T-cell (primary cell): ENCODE results near the gene THEM4. TPM values are rescaled to one million over a fixed set of nuclear protein-coding genes. Genes with fewer than 3 reads are reported as not detected.

Source experiments
- ATAC-seq, 4 experiments: fragments of 200-7000 bp in 3 of 4; fragments of 150-1000 bp in 1 of 4; cut with Tn5 transposase; replicated peaks in 1 of 4; 1 replicate in 3 of 4; 2 replicates in 1 of 4; pipeline ENCODE4 v1.10.0; 2021; ENCODE audit warnings: moderate library complexity in 3 of 4, mild to moderate bottlenecking in 2 of 4, moderate number of reproducible peaks in 1 of 4
- CTCF ChIA-PET, 2 donors: fragments of 300-600 bp; sonication (Branson Sonifier 250); formaldehyde crosslinking; loops; one replicate each; lab custom pipeline; 2022; ENCODE audit warnings: antibody characterized with exemption in 2 of 2; lab: Charles Lee
- POLR2A ChIA-PET, 2 donors: fragments of 300-600 bp; sonication (Branson Sonifier 250); formaldehyde crosslinking; loops; one replicate each; lab custom pipeline; 2022; ENCODE audit warnings: antibody characterized with exemption in 2 of 2; lab: Charles Lee
- DNase-seq, 35 experiments: peaks; one replicate each; pipeline versions ENCODE4 v3.0.0 to v3.0.0-alpha.2; 2013 to 2023
- H3K27ac ChIP-seq: one replicate; pipeline ENCODE4 v1.5.1; 2013; ENCODE audit warnings: low read length
- H3K27me3 ChIP-seq, 2 experiments: replicated peaks in 1 of 2; 1 replicate in 1 of 2; 2 replicates in 1 of 2; pipeline versions ENCODE4 v1.6.1 to v1.7.0; 2013; ENCODE audit warnings: low read length in 1 of 2, mixed read lengths in 1 of 2; ENCODE audit not compliant: control insufficient read depth in 2 of 2, insufficient read depth in 2 of 2; ENCODE audit errors: extremely low read depth in 1 of 2
- H3K36me3 ChIP-seq, 2 donors: 1 replicate in 1 of 2; 2 replicates in 1 of 2; pipeline versions ENCODE4 v1.6.1 to v1.7.0; 2013; ENCODE audit warnings: low read length in 1 of 2; ENCODE audit not compliant: control insufficient read depth in 2 of 2, insufficient read depth in 1 of 2; ENCODE audit errors: extremely low read depth in 1 of 2
- H3K4me1 ChIP-seq, 2 experiments: 1 replicate in 1 of 2; 2 replicates in 1 of 2; pipeline versions ENCODE4 v1.6.1 to v1.7.0; 2013; ENCODE audit warnings: low read length in 2 of 2, mixed read lengths in 1 of 2; ENCODE audit not compliant: insufficient read depth in 2 of 2, control insufficient read depth in 1 of 2; ENCODE audit errors: extremely low read depth in 1 of 2
- H3K4me3 ChIP-seq, 2 donors: 1 replicate in 1 of 2; 2 replicates in 1 of 2; pipeline versions ENCODE4 v1.5.1 to v1.7.0; 2013; ENCODE audit warnings: mild to moderate bottlenecking in 2 of 2, low read length in 1 of 2, moderate library complexity in 1 of 2; ENCODE audit not compliant: control insufficient read depth in 1 of 2; ENCODE audit errors: extremely low read depth in 1 of 2
- H3K9me3 ChIP-seq: 2 replicates; pipeline ENCODE4 v1.7.0; 2013
- H3K27ac Mint-ChIP-seq, 2 donors: one replicate each; pipeline ENCODE4 v1.8.0; 2020 to 2021; ENCODE audit warnings: mild to moderate bottlenecking in 2 of 2, mixed read lengths in 2 of 2
- H3K27me3 Mint-ChIP-seq, 2 donors: one replicate each; pipeline ENCODE4 v1.8.0; 2021 to 2022; ENCODE audit warnings: mixed read lengths in 2 of 2
- H3K36me3 Mint-ChIP-seq: one replicate; pipeline ENCODE4 v1.8.0; 2021; ENCODE audit warnings: mixed read lengths
- H3K4me1 Mint-ChIP-seq, 3 donors: one replicate each; pipeline ENCODE4 v1.8.0; 2020 to 2022; ENCODE audit warnings: mixed read lengths in 3 of 3, mild to moderate bottlenecking in 1 of 3
- H3K4me3 Mint-ChIP-seq, 3 donors: one replicate each; pipeline ENCODE4 v1.8.0; 2020 to 2022; ENCODE audit warnings: mild to moderate bottlenecking in 3 of 3, mixed read lengths in 3 of 3, moderate library complexity in 3 of 3
- H3K9me3 Mint-ChIP-seq, 3 donors: one replicate each; pipeline ENCODE4 v1.8.0; 2020 to 2022; ENCODE audit warnings: mixed read lengths in 3 of 3
- WGBS: methylation state at CpG from one replicate; pipeline ENCODE4 v1.1.5; 2013; ENCODE audit warnings: missing lambda C conversion rate; ENCODE audit not compliant: insufficient coverage; 5-methylcytosine and 5-hydroxymethylcytosine counted together
- total RNA-seq, 35 experiments: library from RNA in 6 of 35; stranded (reverse) in 6 of 35; fragments of 120-200 nt in 1 of 35; gene quantifications; one replicate each; pipeline versions ENCODE4 v1.2.1 to v1.2.4 and lab custom pipeline; 2013 to 2026

Gene THEM4
- total RNA-seq, 5 donors from 2014 or later (not counting 1 experiment from before 2014, with no cell fraction given) = 48.2 to 119 (median 97.6) TPM

GRCh38 chr1:151923422-151923821 is 14.1 kb upstream of the THEM4 start:
- DNase-seq (no peak), ATAC-seq (no peak)
- H3K27ac ChIP-seq = no peak overlapping the region
- CTCF ChIA-PET = no interaction called here
- WGBS = no CpG with 5 or more reads among the region's 1 CpG
- POLR2A ChIA-PET = interaction anchor here in 1 of 2 donors (0.6 kb wide), 1 partner anchor 42 kb away, joined by 3 read pairs; no protein-coding TSS in a partner anchor
- Mint-ChIP-seq H3K36me3 (no peaks in the 10 kb centered on the region), H3K27me3 (no peaks in the 10 kb centered on the region), H3K4me1 (peaks cover 20 to 24% (median 23%) of the 10 kb centered on the region in 3 donors), H3K4me3 (no peak overlapping the region), H3K27ac (no peak overlapping the region), H3K9me3 (no peaks in the 10 kb centered on the region)
- H3K4me1 ChIP-seq = peaks cover 0 to 3% of the 10 kb centered on the region in 2 experiments
- no peak overlapping the region for H3K4me3 ChIP-seq
- no peaks in the 10 kb centered on the region for H3K27me3 ChIP-seq
- no peaks in the 10 kb centered on the region for H3K9me3 ChIP-seq
- H3K36me3 ChIP-seq = no peaks in the 10 kb centered on the region

GRCh38 chr1:151920149-151920548 is 10.8 kb upstream of the THEM4 start:
- ChIA-PET CTCF (interaction anchor here (0.8 to 1.4 kb wide), 3 partner anchors 11 to 35 kb away, joined by 3 read pairs; partner anchors contain the start of gene THEM4 (in 1 of the 2)), POLR2A (no interaction called here)
- Histone ChIP-seq H3K27ac (no peak overlapping the region), H3K4me3 (no peak overlapping the region), H3K36me3 (no peaks in the 10 kb centered on the region), H3K27me3 (no peaks in the 10 kb centered on the region), H3K4me1 (no peaks in the 10 kb centered on the region), H3K9me3 (no peaks in the 10 kb centered on the region)
- WGBS = 20% methylated on average over 2 of the region's 3 CpGs
- Mint-ChIP-seq H3K36me3 (no peaks in the 10 kb centered on the region), H3K9me3 (no peaks in the 10 kb centered on the region), H3K4me3 (no peak overlapping the region), H3K27me3 (no peaks in the 10 kb centered on the region), H3K27ac (peak overlapping the region in 1 of 2 donors; percentile 19), H3K4me1 (peaks cover 10 to 18% (median 15%) of the 10 kb centered on the region in 3 donors)
- no peak for ATAC-seq
- no peak for DNase-seq

GRCh38 chr1:151918819-151919610 is 9.7 kb upstream of the THEM4 start:
- no peaks in the 10 kb centered on the region for H3K36me3 Mint-ChIP-seq
- H3K27me3 Mint-ChIP-seq = no peaks in the 10 kb centered on the region
- Histone ChIP-seq H3K27me3 (no peaks in the 10 kb centered on the region), H3K9me3 (no peaks in the 10 kb centered on the region), H3K4me1 (no peaks in the 10 kb centered on the region), H3K4me3 (no peak overlapping the region), H3K27ac (no peak overlapping the region), H3K36me3 (no peaks in the 10 kb centered on the region)
- ChIA-PET CTCF (no interaction called here), POLR2A (no interaction called here)
- no peak overlapping the region for H3K4me3 Mint-ChIP-seq
- ATAC-seq (no peak), DNase-seq (no peak)
- H3K4me1 Mint-ChIP-seq = peaks cover 7 to 12% (median 8%) of the 10 kb centered on the region in 3 donors
- 100% methylated on average over 1 of the region's 6 CpGs for WGBS
- H3K27ac Mint-ChIP-seq = no peak overlapping the region
- H3K9me3 Mint-ChIP-seq = no peaks in the 10 kb centered on the region

- DNase-seq (no peak), ATAC-seq (no peak)
- WGBS = no CpG with 5 or more reads among the region's 3 CpGs
- Mint-ChIP-seq H3K27me3 (no peaks in the 10 kb centered on the region), H3K4me3 (no peak overlapping the region), H3K9me3 (no peaks in the 10 kb centered on the region), H3K27ac (no peak overlapping the region), H3K4me1 (peaks cover 7 to 8% (median 8%) of the 10 kb centered on the region in 3 donors), H3K36me3 (no peaks in the 10 kb centered on the region)
- Histone ChIP-seq H3K27me3 (no peaks in the 10 kb centered on the region), H3K4me3 (no peak overlapping the region), H3K27ac (no peak overlapping the region), H3K4me1 (no peaks in the 10 kb centered on the region), H3K9me3 (no peaks in the 10 kb centered on the region), H3K36me3 (no peaks in the 10 kb centered on the region)
- ChIA-PET CTCF (no interaction called here), POLR2A (no interaction called here)
Observed at GRCh38 chr1:151918156-151918555, 8.8 kb upstream of the THEM4 start.

- Mint-ChIP-seq H3K9me3 (no peaks in the 10 kb centered on the region), H3K27ac (no peak overlapping the region), H3K4me1 (peaks cover 7 to 8% (median 8%) of the 10 kb centered on the region in 3 donors), H3K4me3 (no peak overlapping the region), H3K36me3 (no peaks in the 10 kb centered on the region), H3K27me3 (no peaks in the 10 kb centered on the region)
- ATAC-seq = no peak
- no peak overlapping the region for H3K4me3 ChIP-seq
- H3K36me3 ChIP-seq = no peaks in the 10 kb centered on the region
- no peaks in the 10 kb centered on the region for H3K9me3 ChIP-seq
- no peaks in the 10 kb centered on the region for H3K27me3 ChIP-seq
- DNase-seq = no peak
- WGBS = 89% methylated on average over 5 of the region's 7 CpGs
- ChIA-PET CTCF (no interaction called here), POLR2A (interaction anchor here in 1 of 2 donors (0.7 kb wide), 1 partner anchor 33 kb away, joined by 3 read pairs; no protein-coding TSS in a partner anchor)
- no peak overlapping the region for H3K27ac ChIP-seq
- H3K4me1 ChIP-seq = no peaks in the 10 kb centered on the region
Observed at GRCh38 chr1:151916726-151917370, 7.5 kb upstream of the THEM4 start.

DNA sequence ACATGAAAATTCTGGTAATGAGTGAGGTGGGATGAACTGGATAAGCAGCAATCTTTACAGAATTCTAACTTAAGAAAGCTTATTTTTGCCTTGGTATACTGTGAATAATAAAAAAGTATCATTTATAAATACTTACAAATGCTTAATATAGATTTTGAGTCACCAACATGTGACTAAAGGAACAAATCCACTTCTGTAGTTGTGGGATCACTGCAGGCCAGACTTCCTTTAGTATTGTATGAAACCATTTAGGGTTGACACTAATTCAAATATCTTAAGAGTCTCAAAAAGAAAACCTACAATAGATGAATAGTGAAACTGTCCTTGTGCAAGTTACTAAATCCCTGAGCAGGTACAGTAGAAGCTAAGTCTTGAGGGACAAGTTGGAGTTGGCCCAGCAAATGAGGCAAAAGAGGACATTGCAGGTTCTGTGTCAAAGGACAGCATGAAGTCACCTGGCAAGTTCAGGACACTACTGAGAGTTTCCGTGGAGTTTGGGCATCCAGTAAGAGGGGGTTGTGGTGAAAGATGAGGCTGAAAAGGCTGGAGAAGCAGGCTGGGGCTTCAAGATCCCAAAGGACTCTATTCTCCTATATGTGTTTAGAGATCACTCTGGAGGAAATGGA is 5.9 kb upstream of the THEM4 start:
- CTCF ChIA-PET = no interaction called here
- Histone ChIP-seq H3K27me3 (no peaks in the 10 kb centered on the region), H3K9me3 (no peaks in the 10 kb centered on the region), H3K4me1 (no peaks in the 10 kb centered on the region), H3K27ac (no peak overlapping the region), H3K4me3 (no peak overlapping the region), H3K36me3 (no peaks in the 10 kb centered on the region)
- no peak overlapping the region for H3K27ac Mint-ChIP-seq
- no peaks in the 10 kb centered on the region for H3K36me3 Mint-ChIP-seq
- H3K4me3 Mint-ChIP-seq = no peak overlapping the region
- DNase-seq = no peak
- H3K27me3 Mint-ChIP-seq = no peaks in the 10 kb centered on the region
- peaks cover 0 to 3% (median 0%) of the 10 kb centered on the region in 3 donors for H3K9me3 Mint-ChIP-seq
- no peak for ATAC-seq
- POLR2A ChIA-PET = interaction anchor here (0.5 to 0.9 kb wide), 3 partner anchors 10 to 60 kb away, joined by 3 read pairs; no protein-coding TSS in a partner anchor
- WGBS = 60% methylated on average over 1 of the region's 1 CpG
- peaks cover 3 to 5% (median 4%) of the 10 kb centered on the region in 3 donors for H3K4me1 Mint-ChIP-seq
